Tibial artery (tissue), 4 donors: ENCODE data around the gene ERBB4.

ENCODE experiments used
- DNase-seq, 2 donors: peaks; one replicate each; pipeline ENCODE4 v3.0.0-alpha.2; 2019
- H3K27ac ChIP-seq, 2 donors: fragments of 200-600 bp; sonication (generic) in 1 of 2; 1 replicate in 1 of 2; 2 replicates in 1 of 2; pipeline ENCODE4 v1.5.1; 2018 to 2019; ENCODE audit warnings: mild to moderate bottlenecking in 1 of 2
- H3K27me3 ChIP-seq, 2 donors: fragments of 200-600 bp; sonication (generic) in 1 of 2; one replicate each; pipeline versions ENCODE4 v1.5.1 to v1.6.0; 2016 to 2019
- H3K36me3 ChIP-seq, 3 donors: fragments of 200-600 bp; sonication (generic) in 2 of 3; one replicate each; pipeline ENCODE4 v1.5.1; 2016 to 2019; ENCODE audit warnings: mild to moderate bottlenecking in 2 of 3
- H3K4me1 ChIP-seq, 4 donors: fragments of 200-600 bp; sonication (generic) in 2 of 4; 1 replicate in 3 of 4; 2 replicates in 1 of 4; pipeline ENCODE4 v1.5.1; 2016 to 2019
- H3K4me3 ChIP-seq, 2 donors: fragments of 200-600 bp; sonication (generic) in 1 of 2; 1 replicate in 1 of 2; 2 replicates in 1 of 2; pipeline ENCODE4 v1.5.1; 2018 to 2019; ENCODE audit warnings: mild to moderate bottlenecking in 2 of 2
- H3K9me3 ChIP-seq, 3 donors: fragments of 200-600 bp; sonication (generic) in 1 of 3; one replicate each; pipeline ENCODE4 v1.5.1; 2016 to 2019
- intact Hi-C: fragments of 100-400 bp; cut with DNase I; formaldehyde crosslinking; loops from one replicate; pipeline ENCODE4 v1.15.0; 2023; ENCODE audit warnings: low total_unique reads
- TF ChIP-seq, protein P1 (sequence below), 2 experiments: fragments of 200-600 bp in 1 of 2; fragments of 450-650 bp in 1 of 2; IDR thresholded peaks; one replicate each; pipeline ENCODE4 v1.5.1; 2017 to 2019; ENCODE audit warnings: antibody characterized with exemption in 2 of 2, mild to moderate bottlenecking in 1 of 2, moderate library complexity in 1 of 2

Gene ERBB4

DNA sequence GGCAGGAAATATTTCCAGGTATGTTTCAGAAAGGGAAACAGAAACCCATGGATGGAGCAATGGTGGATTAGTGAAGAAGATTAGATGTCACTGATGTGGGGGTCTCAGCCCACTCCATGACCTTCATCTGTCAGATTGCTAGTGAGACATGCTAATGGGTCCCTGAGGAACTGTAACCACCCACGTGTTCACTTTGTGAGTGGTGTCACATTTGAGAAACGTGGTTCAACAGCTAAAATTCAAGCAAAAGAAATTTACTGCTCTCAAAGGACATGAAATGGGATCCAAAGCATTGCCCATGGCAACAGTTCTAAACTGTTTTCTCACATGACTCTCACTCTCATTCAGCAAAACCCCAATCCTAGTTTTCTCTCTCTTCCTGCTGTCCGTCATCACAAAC, 776.1 kb downstream of the ERBB4 start:
- Histone ChIP-seq H3K36me3 (no peaks in the 10 kb centered on the region), H3K4me3 (no peak overlapping the region), H3K9me3 (no peaks in the 10 kb centered on the region), H3K4me1 (peaks cover 0 to 9% (median 3%) of the 10 kb centered on the region in 4 donors), H3K27ac (no peak overlapping the region), H3K27me3 (no peaks in the 10 kb centered on the region)
- TF ChIP-seq, protein P1, sequence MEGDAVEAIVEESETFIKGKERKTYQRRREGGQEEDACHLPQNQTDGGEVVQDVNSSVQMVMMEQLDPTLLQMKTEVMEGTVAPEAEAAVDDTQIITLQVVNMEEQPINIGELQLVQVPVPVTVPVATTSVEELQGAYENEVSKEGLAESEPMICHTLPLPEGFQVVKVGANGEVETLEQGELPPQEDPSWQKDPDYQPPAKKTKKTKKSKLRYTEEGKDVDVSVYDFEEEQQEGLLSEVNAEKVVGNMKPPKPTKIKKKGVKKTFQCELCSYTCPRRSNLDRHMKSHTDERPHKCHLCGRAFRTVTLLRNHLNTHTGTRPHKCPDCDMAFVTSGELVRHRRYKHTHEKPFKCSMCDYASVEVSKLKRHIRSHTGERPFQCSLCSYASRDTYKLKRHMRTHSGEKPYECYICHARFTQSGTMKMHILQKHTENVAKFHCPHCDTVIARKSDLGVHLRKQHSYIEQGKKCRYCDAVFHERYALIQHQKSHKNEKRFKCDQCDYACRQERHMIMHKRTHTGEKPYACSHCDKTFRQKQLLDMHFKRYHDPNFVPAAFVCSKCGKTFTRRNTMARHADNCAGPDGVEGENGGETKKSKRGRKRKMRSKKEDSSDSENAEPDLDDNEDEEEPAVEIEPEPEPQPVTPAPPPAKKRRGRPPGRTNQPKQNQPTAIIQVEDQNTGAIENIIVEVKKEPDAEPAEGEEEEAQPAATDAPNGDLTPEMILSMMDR (IDR thresholded peaks at IDR 0.05): no peak
- DNase-seq: no peak
- intact Hi-C loops: no loop called here

DNA sequence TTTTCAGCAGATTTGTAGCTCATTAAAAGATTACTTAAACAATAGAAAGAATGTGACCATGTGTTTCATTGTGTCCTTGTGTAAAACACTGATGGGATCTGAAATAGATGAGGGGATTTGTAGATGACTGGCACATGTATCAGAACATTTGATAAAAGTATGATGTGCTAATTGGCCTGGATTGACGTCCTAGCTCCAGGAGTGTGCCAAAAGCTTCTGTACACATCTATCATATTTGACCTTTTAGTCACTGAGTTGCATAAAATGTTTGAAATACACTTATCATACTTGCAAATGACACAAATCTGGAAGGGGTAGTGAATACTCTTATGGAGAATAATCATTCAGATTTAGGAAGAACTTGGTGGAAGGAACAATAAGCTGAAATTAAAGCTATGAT, 778.5 kb downstream of the ERBB4 start:
- Histone ChIP-seq H3K9me3 (no peaks in the 10 kb centered on the region), H3K4me3 (no peak overlapping the region), H3K27ac (no peak overlapping the region), H3K4me1 (no peaks in the 10 kb centered on the region), H3K36me3 (no peaks in the 10 kb centered on the region), H3K27me3 (no peaks in the 10 kb centered on the region)
- TF ChIP-seq, protein P1 (IDR thresholded peaks at IDR 0.05): no peak
- intact Hi-C loops: no loop called here
- DNase-seq: no peak

DNA sequence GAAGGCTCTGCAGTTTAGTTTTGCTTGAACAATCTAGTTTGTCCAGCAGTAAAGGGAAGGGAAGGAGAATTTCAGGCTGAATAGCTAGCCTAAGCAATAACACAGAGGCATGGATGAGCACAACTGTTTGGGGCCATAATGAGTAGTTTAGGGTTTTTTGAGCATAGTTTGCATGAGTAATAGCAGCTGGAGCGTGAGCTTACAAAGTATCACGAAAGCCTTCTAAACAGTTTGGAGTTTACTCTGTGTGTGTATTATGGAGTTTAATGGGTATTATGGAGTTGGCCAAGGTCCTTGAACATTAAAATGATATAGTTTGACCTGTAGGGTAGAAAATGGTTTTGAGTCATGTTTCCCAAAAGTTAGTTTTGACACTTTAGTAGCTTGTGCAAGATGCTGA, 782.3 kb downstream of the ERBB4 start:
- H3K4me3 ChIP-seq: no peak overlapping the region
- H3K36me3 ChIP-seq: no peaks in the 10 kb centered on the region
- TF ChIP-seq, protein P1 (IDR thresholded peaks at IDR 0.05): no peak
- H3K4me1 ChIP-seq: no peaks in the 10 kb centered on the region
- H3K27me3 ChIP-seq: no peaks in the 10 kb centered on the region
- intact Hi-C loops: no loop called here
- DNase-seq: no peak
- no peak overlapping the region for H3K27ac ChIP-seq
- no peaks in the 10 kb centered on the region for H3K9me3 ChIP-seq

DNA sequence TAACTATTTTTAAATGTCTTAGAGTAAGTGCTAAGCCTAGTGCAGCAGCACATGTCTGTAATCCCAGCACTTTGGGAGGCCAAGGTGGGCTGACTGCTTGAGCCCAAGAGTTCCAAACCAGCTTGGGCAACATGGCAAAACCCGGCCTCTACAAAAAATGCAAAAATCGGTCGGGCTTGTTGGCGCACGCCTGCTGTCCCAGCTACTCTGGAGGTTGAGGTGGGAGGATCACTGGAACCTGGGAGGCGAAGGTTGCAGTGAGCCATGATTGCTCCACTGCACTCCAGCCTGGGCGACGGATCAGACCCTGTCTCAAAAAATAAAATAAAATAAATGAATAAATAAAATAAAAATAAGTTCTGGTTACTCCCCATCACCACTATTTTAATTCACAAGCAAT, 783.4 kb downstream of the ERBB4 start:
- H3K4me1 ChIP-seq: no peaks in the 10 kb centered on the region
- DNase-seq: no peak

DNA sequence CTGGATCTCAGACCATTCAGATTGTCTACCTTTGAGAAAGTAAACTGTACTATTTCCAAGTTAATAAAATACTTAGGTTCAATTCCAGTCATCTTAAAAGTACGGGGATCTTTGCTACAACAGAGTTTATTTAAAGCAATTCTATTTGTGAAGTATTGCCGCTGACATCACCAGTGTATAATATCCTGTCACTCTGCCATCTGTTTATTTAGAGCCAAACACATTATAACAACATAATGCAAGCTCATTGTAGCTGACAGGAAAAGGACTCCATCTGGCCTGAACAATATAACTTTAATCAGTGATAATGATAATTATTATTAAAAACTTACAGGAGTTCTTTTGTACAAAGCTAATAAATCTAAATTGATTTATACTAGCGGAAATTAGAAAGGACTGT, 786.8 kb downstream of the ERBB4 start:
- H3K4me1 ChIP-seq: no peaks in the 10 kb centered on the region
- DNase-seq: no peak
- no peaks in the 10 kb centered on the region for H3K9me3 ChIP-seq
- H3K27ac ChIP-seq: no peak overlapping the region
- TF ChIP-seq, protein P1 (IDR thresholded peaks at IDR 0.05): no peak
- H3K4me3 ChIP-seq: no peak overlapping the region
- no peaks in the 10 kb centered on the region for H3K36me3 ChIP-seq
- intact Hi-C loops: no loop called here
- no peaks in the 10 kb centered on the region for H3K27me3 ChIP-seq

More for the DNA sequence above, 783.4 kb downstream of the ERBB4 start:
- intact Hi-C loops: no loop called here
- H3K27ac ChIP-seq: no peak overlapping the region
- H3K36me3 ChIP-seq: no peaks in the 10 kb centered on the region
- no peaks in the 10 kb centered on the region for H3K27me3 ChIP-seq
- TF ChIP-seq, protein P1 (IDR thresholded peaks at IDR 0.05): no peak
- no peaks in the 10 kb centered on the region for H3K9me3 ChIP-seq
- no peak overlapping the region for H3K4me3 ChIP-seq

DNA sequence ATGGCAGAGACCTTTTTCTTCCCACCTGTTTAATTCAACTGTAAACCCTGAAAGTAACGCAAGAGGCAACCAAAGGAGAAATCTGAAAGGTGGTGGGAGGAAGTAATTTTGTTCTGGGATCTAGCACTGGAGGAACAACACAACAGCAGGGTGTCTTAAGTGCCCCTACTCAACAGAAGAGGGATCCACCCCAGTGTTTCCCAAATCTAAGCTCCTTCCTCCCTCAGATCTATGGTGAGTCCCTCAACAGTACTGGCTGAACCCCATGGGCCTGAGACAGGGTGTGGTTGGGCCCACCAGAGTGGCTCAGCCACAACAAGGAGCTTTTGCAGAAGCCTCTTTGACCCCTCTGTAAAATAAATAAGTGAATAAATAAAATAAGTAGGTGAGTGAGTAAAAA, 790.3 kb downstream of the ERBB4 start:
- no peak for DNase-seq
- H3K36me3 ChIP-seq: no peaks in the 10 kb centered on the region
- no peaks in the 10 kb centered on the region for H3K27me3 ChIP-seq
- H3K4me1 ChIP-seq: no peaks in the 10 kb centered on the region
- TF ChIP-seq, protein P1 (IDR thresholded peaks at IDR 0.05): no peak
- no peaks in the 10 kb centered on the region for H3K9me3 ChIP-seq
- no peak overlapping the region for H3K27ac ChIP-seq
- H3K4me3 ChIP-seq: no peak overlapping the region
- intact Hi-C loops: no loop called here
